ENCODE data around the gene GPI. TPM values are rescaled to one million over a fixed set of nuclear protein-coding genes. Genes with fewer than 3 reads are reported as not detected.

Gene GPI
- total RNA-seq, 1 experiment from 2014 or later, result 329 TPM

DNA sequence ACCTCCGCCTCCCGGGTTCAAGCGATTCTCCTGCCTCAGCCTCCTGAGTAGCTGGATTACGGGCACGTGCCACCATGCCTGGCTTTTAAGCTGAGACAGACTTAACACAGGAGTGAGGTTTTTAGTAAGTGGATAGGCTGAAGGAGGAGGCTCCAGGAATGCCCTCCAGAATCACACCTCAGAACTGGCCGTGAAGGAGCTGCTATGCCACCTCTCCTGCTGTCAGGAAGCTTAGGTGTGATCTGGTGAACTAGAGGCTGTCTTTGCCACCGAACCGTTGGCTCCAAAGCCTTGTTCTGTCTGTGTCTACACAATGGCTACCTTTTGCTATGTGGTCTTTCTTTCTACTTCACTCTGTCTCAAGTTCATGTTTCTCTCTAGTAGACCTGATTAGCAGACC is 43.4 kb downstream of the GPI start:
- Mint-ChIP-seq H3K4me1 (ENCODE audit: low read depth, unreplicated experiment) (no peaks in the 10 kb centered on the region), H3K4me3 (ENCODE audit: unreplicated experiment) (no peak overlapping the region), H3K27me3 (ENCODE audit: insufficient read depth, unreplicated experiment) (no peaks in the 10 kb centered on the region), H3K36me3 (ENCODE audit: insufficient read depth, unreplicated experiment) (peaks cover 69% of the 10 kb centered on the region), H3K9me3 (ENCODE audit: unreplicated experiment) (no peaks in the 10 kb centered on the region), H3K27ac (ENCODE audit: unreplicated experiment) (no peak overlapping the region)
- no peaks in the 10 kb centered on the region for H3K9me3 ChIP-seq
- ChIA-PET CTCF (no interaction called here), POLR2A (no interaction called here)
- intact Hi-C loops (cut with micrococcal nuclease; ENCODE audit: unreplicated experiment), result no loop called here
- DNase-seq, result no peak
- no peaks in the 10 kb centered on the region for H3K4me1 ChIP-seq
- H3K36me3 ChIP-seq (ENCODE audit: control insufficient read depth, insufficient read depth, low read length), result peaks cover 3% of the 10 kb centered on the region; the same call in 1 of the 2 replicates
- TF ChIP-seq, protein P1, sequence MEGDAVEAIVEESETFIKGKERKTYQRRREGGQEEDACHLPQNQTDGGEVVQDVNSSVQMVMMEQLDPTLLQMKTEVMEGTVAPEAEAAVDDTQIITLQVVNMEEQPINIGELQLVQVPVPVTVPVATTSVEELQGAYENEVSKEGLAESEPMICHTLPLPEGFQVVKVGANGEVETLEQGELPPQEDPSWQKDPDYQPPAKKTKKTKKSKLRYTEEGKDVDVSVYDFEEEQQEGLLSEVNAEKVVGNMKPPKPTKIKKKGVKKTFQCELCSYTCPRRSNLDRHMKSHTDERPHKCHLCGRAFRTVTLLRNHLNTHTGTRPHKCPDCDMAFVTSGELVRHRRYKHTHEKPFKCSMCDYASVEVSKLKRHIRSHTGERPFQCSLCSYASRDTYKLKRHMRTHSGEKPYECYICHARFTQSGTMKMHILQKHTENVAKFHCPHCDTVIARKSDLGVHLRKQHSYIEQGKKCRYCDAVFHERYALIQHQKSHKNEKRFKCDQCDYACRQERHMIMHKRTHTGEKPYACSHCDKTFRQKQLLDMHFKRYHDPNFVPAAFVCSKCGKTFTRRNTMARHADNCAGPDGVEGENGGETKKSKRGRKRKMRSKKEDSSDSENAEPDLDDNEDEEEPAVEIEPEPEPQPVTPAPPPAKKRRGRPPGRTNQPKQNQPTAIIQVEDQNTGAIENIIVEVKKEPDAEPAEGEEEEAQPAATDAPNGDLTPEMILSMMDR (IDR thresholded peaks at IDR 0.05; ENCODE audit: insufficient read depth in 1 of 2, low read depth in 1 of 2, low read length in 1 of 2, severe bottlenecking in 1 of 2, unreplicated experiment in 1 of 2), result no peak
- no TSS peak for BruUV-seq (replicated peaks)
- no peaks in the 10 kb centered on the region for H3K27me3 ChIP-seq (replicated peaks; ENCODE audit: control insufficient read depth, insufficient read depth, low read length)
- H3K4me3 ChIP-seq (ENCODE audit: low read depth, low read length), result no peak overlapping the region

GRCh38 chr19:34409189-34410164 is 44.5 kb downstream of the GPI start:
- H3K27me3 ChIP-seq (replicated peaks; ENCODE audit: control insufficient read depth, insufficient read depth, low read length), result no peaks in the 10 kb centered on the region
- CTCF ChIA-PET, result no interaction called here
- H3K9me3 ChIP-seq, result no peaks in the 10 kb centered on the region
- intact Hi-C loops (cut with micrococcal nuclease; ENCODE audit: unreplicated experiment), result no loop called here
- H3K4me1 ChIP-seq, result no peaks in the 10 kb centered on the region
- BruUV-seq (replicated peaks), result no TSS peak
- no peak overlapping the region for H3K4me3 Mint-ChIP-seq (ENCODE audit: unreplicated experiment)
- peaks cover 71% of the 10 kb centered on the region for H3K36me3 Mint-ChIP-seq (ENCODE audit: insufficient read depth, unreplicated experiment)
- TF ChIP-seq, protein P1 (IDR thresholded peaks at IDR 0.05; ENCODE audit: insufficient read depth in 1 of 2, low read depth in 1 of 2, low read length in 1 of 2, severe bottlenecking in 1 of 2, unreplicated experiment in 1 of 2), result no peak
- H3K9me3 Mint-ChIP-seq (ENCODE audit: unreplicated experiment), result no peaks in the 10 kb centered on the region
- no peaks in the 10 kb centered on the region for H3K27me3 Mint-ChIP-seq (ENCODE audit: insufficient read depth, unreplicated experiment)
- POLR2A ChIA-PET, result no interaction called here
- peaks cover 4% of the 10 kb centered on the region; the same call in 1 of the 2 replicates for H3K36me3 ChIP-seq (ENCODE audit: control insufficient read depth, insufficient read depth, low read length)
- no peaks in the 10 kb centered on the region for H3K4me1 Mint-ChIP-seq (ENCODE audit: low read depth, unreplicated experiment)
- DNase-seq, result no peak
- no peak overlapping the region for H3K27ac Mint-ChIP-seq (ENCODE audit: unreplicated experiment)
- H3K4me3 ChIP-seq (ENCODE audit: low read depth, low read length), result no peak overlapping the region

DNA sequence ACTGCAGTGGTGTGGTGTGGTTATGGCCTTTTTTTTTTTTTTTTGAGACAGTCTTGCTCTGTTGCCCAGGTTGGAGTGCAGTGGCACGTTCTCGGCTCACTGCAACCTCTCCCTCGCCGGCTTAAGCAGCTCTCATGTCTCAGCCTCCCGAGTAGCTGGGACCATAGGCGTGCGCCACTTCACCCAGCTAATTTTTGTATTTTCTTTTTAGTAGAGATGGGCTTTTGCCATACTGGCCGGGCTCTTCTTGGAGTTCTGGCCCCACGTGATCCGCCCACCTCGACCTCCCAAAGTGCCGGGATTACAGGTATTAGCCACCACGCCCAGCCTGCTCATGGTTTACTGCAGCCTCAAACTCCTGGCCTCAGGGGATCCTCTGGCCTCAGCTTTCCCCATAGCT is 46.2 kb downstream of the GPI start:
- Mint-ChIP-seq H3K27ac (ENCODE audit: unreplicated experiment) (no peak overlapping the region), H3K4me3 (ENCODE audit: unreplicated experiment) (no peak overlapping the region)
- POLR2A ChIA-PET, result no interaction called here

More for the DNA sequence above, 46.2 kb downstream of the GPI start:
- peaks cover 4% of the 10 kb centered on the region; the same call in 1 of the 2 replicates for H3K36me3 ChIP-seq (ENCODE audit: control insufficient read depth, insufficient read depth, low read length)
- no peaks in the 10 kb centered on the region for H3K27me3 Mint-ChIP-seq (ENCODE audit: insufficient read depth, unreplicated experiment)
- CTCF ChIA-PET, result no interaction called here
- H3K27me3 ChIP-seq (replicated peaks; ENCODE audit: control insufficient read depth, insufficient read depth, low read length), result no peaks in the 10 kb centered on the region
- no peaks in the 10 kb centered on the region for H3K4me1 Mint-ChIP-seq (ENCODE audit: low read depth, unreplicated experiment)
- DNase-seq, result no peak
- BruUV-seq (replicated peaks), result no TSS peak
- TF ChIP-seq, protein P1 (IDR thresholded peaks at IDR 0.05; ENCODE audit: insufficient read depth in 1 of 2, low read depth in 1 of 2, low read length in 1 of 2, severe bottlenecking in 1 of 2, unreplicated experiment in 1 of 2), result no peak
- H3K9me3 ChIP-seq, result no peaks in the 10 kb centered on the region
- H3K4me1 ChIP-seq, result no peaks in the 10 kb centered on the region
- intact Hi-C loops (cut with micrococcal nuclease; ENCODE audit: unreplicated experiment), result no loop called here
- no peaks in the 10 kb centered on the region for H3K9me3 Mint-ChIP-seq (ENCODE audit: unreplicated experiment)
- peaks cover 75% of the 10 kb centered on the region for H3K36me3 Mint-ChIP-seq (ENCODE audit: insufficient read depth, unreplicated experiment)
- no peak overlapping the region for H3K4me3 ChIP-seq (ENCODE audit: low read depth, low read length)
